Activated T-cell treated with anti-CD3 and anti-CD28 coated beads, Interleukin-2, amount 50 U/mL, for 24 hours (primary cell): ENCODE results near the gene PXDC1.
"Not testable (repeated sequence)": the region's sequence is repeated elsewhere in the genome, so short reads cannot be mapped to it uniquely, and the experiment has no call there.

Experiments
- DNase-seq: peaks from one replicate; pipeline ENCODE4 v3.0.0-alpha.2; 2020
- H3K27ac Mint-ChIP-seq: 2 replicates; pipeline ENCODE4 v1.8.0; 2020; ENCODE audit warnings: mild to moderate bottlenecking, mixed read lengths
- H3K27me3 Mint-ChIP-seq: 2 replicates; pipeline ENCODE4 v1.8.0; 2020; ENCODE audit warnings: mixed read lengths
- H3K36me3 Mint-ChIP-seq: 2 replicates; pipeline ENCODE4 v1.8.0; 2020; ENCODE audit warnings: low read depth, mixed read lengths
- H3K4me1 Mint-ChIP-seq: 2 replicates; pipeline ENCODE4 v1.8.0; 2020; ENCODE audit warnings: low read depth, mixed read lengths
- H3K4me3 Mint-ChIP-seq: 2 replicates; pipeline ENCODE4 v1.8.0; 2020; ENCODE audit warnings: mild to moderate bottlenecking, moderate library complexity, mixed read lengths
- H3K9me3 Mint-ChIP-seq: 2 replicates; pipeline ENCODE4 v1.8.0; 2020; ENCODE audit warnings: mixed read lengths

PXDC1 gene

DNA sequence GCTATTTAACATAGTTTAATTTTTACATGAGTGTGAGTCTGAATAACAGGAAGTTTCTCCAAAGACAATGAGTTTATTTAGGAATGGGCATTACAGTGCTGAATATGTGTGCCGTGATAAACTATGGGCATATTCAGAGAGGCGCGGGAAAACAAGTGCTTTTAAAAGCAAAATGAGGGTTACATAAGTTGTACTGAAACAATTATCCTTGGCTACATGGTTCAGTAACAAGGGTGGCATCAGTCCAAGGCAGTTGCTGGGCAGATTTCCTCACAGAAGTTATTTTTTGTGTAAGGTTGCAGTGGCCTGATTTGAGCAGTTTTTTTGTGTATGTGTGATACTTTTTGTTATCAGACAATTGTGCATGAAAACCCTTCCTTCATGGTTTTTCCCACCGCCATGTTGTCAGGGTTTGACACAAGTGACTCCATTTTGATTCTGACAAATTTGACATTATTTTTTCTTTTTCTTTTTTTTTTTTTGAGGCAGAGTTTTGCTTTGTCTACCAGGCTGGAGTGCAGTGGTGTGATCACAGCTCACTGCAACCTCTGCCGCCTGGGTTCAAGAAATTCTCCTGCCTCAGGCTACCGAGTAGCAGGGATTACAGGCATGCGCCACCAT, 22.3 kb upstream of the PXDC1 start:
- Mint-ChIP-seq H3K27me3 (peaks cover 35% of the 10 kb centered on the region), H3K9me3 (peaks cover 5% of the 10 kb centered on the region), H3K27ac (no peak overlapping the region), H3K36me3 (no peaks in the 10 kb centered on the region), H3K4me3 (no peak overlapping the region), H3K4me1 (peaks cover 8% of the 10 kb centered on the region)
- DNase-seq = no peak

DNA sequence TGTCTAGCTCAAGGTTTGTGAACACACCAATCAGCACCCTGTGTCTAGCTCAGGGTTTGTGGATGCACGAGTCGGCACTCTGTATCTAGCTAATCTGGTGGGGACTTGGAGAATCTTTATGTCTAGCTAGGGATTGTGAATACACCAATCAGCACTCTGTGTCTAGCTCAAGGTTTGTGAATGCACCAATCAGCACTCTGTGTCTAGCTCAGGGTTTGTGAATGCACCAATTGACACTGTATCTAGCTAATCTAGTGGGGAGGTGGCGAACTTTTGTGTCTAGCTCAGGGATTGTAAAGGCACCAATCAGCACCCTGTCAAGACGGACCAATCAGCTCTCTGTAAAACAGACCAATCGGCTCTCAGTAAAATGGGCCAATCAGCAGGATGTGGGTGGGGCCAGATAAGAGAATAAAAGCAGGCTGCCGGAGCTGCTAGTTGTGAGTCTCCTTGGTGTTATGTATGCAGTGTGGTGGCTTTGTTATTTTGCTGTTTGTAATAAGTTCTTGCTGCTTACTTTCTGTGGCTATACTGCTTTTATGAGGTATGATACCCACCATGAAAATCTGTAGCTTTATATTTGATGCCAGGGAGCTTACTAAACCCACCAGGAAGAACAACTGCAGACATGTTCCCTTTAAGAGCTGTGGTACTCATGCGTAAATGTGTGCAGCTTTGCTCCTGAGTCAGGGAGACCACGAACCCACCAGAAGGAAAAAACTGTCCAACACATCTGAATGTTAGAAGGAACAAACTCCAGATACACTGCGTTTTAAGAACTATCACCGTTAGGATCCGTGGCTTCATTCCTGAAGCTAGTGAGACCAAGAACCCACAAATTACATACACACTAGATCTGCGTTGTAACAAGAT, 20.9 kb upstream of the PXDC1 start:
- H3K4me1 Mint-ChIP-seq, H3K9me3 Mint-ChIP-seq, H3K4me3 Mint-ChIP-seq, H3K36me3 Mint-ChIP-seq, DNase-seq, H3K27ac Mint-ChIP-seq: not testable (repeated sequence)
- H3K27me3 Mint-ChIP-seq = peaks cover 42% of the 10 kb centered on the region

DNA sequence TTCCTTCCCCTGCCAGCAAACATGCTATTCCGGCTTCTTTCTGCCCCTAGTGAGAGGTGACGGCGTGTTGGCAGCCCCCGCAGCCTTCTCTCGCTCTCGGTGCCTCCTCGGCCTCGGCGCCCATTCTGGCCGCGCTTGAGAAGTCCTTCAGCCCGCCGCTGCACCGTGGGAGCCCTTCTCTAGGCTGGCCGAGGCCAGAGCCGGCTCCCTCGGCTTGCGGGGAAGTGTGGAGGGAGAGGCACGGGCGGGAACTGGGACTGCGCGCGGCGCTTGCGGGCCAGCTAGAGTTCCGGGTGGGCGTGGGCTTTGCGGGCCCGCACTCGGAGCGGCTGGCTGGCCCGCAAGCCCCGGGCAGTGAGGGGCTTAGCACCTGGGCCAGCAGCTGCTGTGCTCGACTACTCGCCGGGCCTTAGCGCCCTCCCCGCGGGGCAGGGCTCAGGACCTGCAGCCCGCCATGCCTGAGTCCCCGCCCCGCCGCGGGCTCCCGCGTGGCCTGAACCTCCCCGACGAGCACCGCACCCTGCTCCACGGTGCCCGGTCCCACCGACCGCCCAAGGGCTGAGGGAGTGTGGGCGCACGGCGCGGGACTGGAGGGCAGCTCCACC, 20.0 kb upstream of the PXDC1 start:
- H3K27ac Mint-ChIP-seq = no peak overlapping the region
- H3K36me3 Mint-ChIP-seq = no peaks in the 10 kb centered on the region
- peaks cover 8% of the 10 kb centered on the region for H3K4me1 Mint-ChIP-seq
- peaks cover 50% of the 10 kb centered on the region for H3K27me3 Mint-ChIP-seq
- DNase-seq = no peak
- H3K4me3 Mint-ChIP-seq = no peak overlapping the region
- peaks cover 5% of the 10 kb centered on the region for H3K9me3 Mint-ChIP-seq

DNA sequence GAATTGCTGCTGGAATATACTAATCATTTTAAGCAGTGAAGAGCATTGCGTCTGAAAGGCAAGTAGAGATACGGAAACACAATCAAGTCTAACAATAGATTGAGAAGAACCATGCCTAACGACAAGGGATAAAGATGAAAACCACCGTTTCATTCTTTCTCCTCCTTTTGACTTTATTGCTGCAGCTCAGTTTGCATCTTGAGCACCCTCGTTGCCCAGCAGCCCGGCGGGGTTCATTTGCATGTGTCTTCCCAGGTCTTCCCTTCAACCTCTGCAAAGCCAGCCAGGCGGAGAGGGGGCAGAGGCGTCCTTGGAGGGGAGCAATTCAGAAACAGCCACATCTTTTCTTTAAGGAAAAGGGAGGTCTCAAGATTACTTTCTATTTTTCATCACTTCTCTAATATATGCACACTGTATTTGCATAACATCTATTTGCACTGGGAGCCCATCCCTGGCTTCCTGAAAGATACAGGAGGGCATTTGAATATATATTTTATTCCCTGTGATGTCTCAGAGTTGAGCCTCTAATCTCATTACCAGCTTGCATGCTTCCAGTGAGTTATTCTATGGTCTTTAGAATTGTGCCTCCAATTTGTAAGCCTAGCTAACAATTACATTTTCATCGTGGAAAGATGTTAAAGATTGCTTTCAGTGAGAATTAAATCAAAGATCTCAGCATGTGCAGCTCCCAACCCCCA, 18.7 kb upstream of the PXDC1 start:
- no peak overlapping the region for H3K27ac Mint-ChIP-seq

DNA sequence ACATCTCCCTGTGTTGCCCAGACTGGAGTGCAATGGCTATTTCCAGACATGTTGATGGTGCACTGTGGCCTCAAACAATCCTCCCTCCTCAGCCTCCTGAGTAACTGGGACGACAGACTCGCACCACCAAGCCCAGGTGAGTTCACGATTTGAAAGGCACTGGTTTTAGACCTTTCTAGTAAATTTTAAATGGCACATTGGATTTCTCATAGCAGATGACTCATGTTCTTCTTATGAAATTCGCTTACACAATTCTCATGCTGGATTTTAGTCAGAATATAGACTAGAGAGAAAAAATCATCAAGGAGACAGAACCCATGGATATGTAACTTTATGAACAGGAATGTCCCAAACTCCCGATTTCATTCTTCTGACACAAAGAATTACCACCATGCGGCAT, 18.1 kb upstream of the PXDC1 start:
- H3K27me3 Mint-ChIP-seq = peaks cover 61% of the 10 kb centered on the region
- no peak overlapping the region for H3K27ac Mint-ChIP-seq
- no peak overlapping the region for H3K4me3 Mint-ChIP-seq
- peaks cover 5% of the 10 kb centered on the region for H3K9me3 Mint-ChIP-seq
- peaks cover 8% of the 10 kb centered on the region for H3K4me1 Mint-ChIP-seq
- no peaks in the 10 kb centered on the region for H3K36me3 Mint-ChIP-seq
- DNase-seq = no peak

More for the DNA sequence above, 18.7 kb upstream of the PXDC1 start:
- H3K4me1 Mint-ChIP-seq = peaks cover 8% of the 10 kb centered on the region
- peaks cover 5% of the 10 kb centered on the region for H3K9me3 Mint-ChIP-seq
- no peaks in the 10 kb centered on the region for H3K36me3 Mint-ChIP-seq
- H3K27me3 Mint-ChIP-seq = peaks cover 58% of the 10 kb centered on the region
- no peak for DNase-seq
- no peak overlapping the region for H3K4me3 Mint-ChIP-seq

DNA sequence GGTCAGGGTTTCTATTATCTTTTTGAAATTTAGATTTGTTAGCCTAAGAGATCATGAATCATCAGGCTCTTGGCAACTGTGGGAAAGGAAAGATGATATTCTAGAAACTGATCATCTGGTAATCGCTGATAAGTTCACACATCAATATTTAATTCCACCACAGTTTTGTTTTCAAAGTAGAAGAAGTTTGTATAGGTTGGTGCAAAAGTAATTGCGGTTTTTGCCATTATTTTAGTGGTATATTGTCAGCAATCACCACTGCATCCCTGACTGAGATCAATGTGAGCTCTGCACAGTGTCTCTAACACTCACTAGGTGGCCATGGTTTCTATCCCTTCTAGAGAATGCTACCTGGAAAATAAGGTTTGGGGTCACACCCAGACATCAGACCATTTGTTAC, 17.0 kb upstream of the PXDC1 start:
- H3K4me1 Mint-ChIP-seq = peaks cover 8% of the 10 kb centered on the region
- H3K36me3 Mint-ChIP-seq = no peaks in the 10 kb centered on the region
- H3K27me3 Mint-ChIP-seq = peaks cover 61% of the 10 kb centered on the region
- no peak overlapping the region for H3K4me3 Mint-ChIP-seq
- no peak overlapping the region for H3K27ac Mint-ChIP-seq
- no peak for DNase-seq
- H3K9me3 Mint-ChIP-seq = peaks cover 5% of the 10 kb centered on the region

DNA sequence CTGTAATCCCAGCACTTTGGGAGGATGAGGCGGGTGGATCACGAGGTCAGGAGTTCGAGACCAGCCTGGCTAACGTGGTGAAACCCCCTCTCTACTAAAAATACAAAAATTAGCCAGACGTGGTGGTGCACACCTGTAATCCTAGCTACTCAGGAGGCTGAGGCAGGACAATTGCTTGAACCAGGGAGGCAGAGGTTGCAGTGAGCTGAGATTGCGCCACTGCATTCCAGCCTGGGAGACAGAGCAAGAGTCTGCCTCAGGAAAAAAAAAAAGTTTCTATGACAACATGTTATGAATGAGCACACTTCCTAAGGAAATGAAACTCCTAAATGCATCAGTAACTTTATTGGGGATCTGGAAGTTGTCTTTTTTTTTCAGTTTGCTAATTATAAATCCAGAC, 16.0 kb upstream of the PXDC1 start:
- H3K36me3 Mint-ChIP-seq, H3K4me1 Mint-ChIP-seq, H3K4me3 Mint-ChIP-seq, H3K27ac Mint-ChIP-seq, DNase-seq, H3K9me3 Mint-ChIP-seq: not testable (repeated sequence)
- peaks cover 57% of the 10 kb centered on the region for H3K27me3 Mint-ChIP-seq

DNA sequence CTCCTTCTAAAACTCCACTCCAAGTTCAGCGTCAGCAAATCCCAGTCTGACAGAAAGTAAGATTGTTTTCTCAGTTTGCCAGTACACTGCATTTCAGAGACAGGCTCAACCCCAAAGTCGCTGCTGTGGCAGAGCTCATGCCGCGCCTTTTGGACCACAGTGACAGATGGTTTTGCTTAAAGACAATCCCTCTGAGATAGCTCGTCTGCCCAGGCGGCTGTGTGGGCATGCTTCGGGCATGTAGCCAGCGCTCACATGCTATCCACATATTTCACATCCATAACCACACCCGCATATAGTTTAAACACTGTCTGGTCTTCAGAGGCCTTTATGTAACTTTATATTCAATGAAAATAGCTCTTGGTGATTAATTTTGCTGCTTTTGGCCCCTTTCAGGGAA, 14.7 kb upstream of the PXDC1 start:
- no peak overlapping the region for H3K4me3 Mint-ChIP-seq
- H3K27ac Mint-ChIP-seq = no peak overlapping the region
- no peaks in the 10 kb centered on the region for H3K9me3 Mint-ChIP-seq
- DNase-seq = no peak
- H3K36me3 Mint-ChIP-seq = no peaks in the 10 kb centered on the region
- H3K4me1 Mint-ChIP-seq = peaks cover 8% of the 10 kb centered on the region
- H3K27me3 Mint-ChIP-seq = peaks cover 50% of the 10 kb centered on the region

DNA sequence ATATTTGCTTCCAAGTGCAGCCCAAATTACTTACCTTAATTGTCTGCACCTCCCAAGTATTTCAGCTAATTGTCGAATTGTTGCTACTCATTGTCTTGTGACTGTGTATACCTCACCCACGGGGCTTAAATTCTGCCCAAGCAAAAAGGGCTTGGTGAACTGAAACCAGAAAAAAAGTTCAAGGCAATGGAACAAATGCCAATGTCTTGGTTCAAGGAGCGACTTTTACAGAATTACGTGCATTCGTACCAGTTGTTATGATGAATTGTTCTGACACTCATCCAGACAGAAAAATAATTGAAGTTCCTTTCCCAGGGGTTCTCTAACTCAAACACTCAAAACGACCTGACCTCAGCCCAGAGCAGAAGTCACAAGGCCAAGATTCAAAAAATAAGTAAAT, 13.9 kb upstream of the PXDC1 start:
- Mint-ChIP-seq H3K36me3 (no peaks in the 10 kb centered on the region), H3K27ac (no peak overlapping the region), H3K27me3 (peaks cover 42% of the 10 kb centered on the region), H3K4me3 (no peak overlapping the region), H3K9me3 (no peaks in the 10 kb centered on the region), H3K4me1 (peaks cover 8% of the 10 kb centered on the region)
- no peak for DNase-seq

DNA sequence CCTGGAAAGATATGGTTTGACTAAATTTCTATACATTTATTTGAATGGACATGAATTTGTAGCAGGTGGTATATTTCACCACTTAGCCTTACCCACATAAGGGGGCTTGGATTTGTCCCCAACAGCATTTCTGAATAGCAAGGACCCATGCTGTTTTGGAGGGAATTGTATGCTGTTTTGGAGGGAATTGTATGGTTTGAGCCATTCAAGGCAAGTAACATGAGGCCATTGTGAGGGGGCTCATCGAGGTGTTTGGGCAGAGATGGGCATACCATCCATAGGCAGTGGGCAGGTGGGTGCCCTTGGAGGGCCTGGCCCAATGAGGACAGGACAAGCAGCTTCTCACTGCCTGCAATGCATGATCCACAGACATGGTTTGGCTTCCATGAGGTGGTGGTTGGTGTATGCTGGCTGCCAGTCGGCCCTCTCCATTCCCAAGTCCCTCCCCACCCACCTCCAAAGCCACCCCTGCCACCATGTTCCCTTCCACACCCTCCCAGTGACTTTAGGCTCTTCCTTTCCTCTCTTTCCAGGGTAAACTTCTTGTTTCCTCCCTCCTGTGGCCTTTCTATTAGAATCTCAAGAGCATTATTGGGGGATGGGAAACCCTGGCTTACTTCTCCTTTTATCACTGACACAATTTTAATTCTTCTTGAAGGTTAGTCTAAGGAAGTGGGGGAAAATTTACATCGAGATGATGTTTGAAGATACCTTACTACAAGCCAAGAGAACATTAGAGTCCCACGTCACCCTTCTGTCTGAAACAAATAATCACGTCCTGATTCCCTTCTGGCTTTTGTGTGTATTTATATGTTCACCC, 13.2 kb upstream of the PXDC1 start:
- Mint-ChIP-seq H3K9me3 (no peaks in the 10 kb centered on the region), H3K4me3 (no peak overlapping the region), H3K27me3 (peaks cover 35% of the 10 kb centered on the region), H3K4me1 (peaks cover 3% of the 10 kb centered on the region), H3K36me3 (no peaks in the 10 kb centered on the region), H3K27ac (no peak overlapping the region)
- no peak for DNase-seq

DNA sequence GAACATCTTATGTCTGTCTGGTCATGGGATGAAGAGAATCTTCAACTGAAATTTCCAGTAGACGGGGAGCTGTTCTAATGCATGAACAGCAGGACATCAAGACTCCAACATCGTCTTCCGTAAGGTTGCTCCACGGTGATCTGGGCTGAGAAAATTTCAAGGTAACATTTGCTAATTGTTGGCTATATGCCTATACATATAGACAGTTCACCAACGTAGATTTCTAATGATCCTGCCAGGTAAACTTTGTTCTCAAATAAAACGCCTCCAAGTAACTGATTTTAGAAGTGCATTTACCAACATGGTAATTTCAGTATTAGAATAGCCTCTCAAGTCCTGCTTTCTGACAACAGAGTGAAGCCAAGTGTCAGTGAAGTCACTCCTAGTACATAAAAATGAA, 11.3 kb upstream of the PXDC1 start:
- no peaks in the 10 kb centered on the region for H3K36me3 Mint-ChIP-seq
- no peaks in the 10 kb centered on the region for H3K4me1 Mint-ChIP-seq
- no peak for DNase-seq

DNA sequence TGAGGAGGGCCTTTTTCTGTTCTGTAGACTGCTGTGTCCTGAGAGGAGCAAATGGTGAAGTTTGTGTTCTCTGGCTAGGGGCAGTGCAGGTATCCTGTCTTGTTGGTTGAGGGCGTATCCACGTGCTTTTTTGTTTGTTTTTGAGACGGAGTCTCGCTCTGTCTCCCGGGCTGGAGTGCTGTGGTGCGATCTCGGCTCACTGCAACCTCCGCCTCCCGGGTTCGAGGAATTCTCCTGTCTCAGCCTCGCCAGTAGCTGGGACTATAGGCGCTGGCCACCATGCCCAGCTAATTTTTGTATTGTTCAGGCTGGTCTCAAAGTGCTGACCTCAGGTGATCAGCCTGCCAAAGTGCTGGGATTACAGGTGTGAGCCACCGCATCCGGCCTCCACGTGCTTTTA, 10.8 kb upstream of the PXDC1 start:
- Mint-ChIP-seq H3K4me3 (no peak overlapping the region), H3K27me3 (peaks cover 20% of the 10 kb centered on the region), H3K9me3 (no peaks in the 10 kb centered on the region), H3K27ac (no peak overlapping the region), H3K36me3 (no peaks in the 10 kb centered on the region), H3K4me1 (no peaks in the 10 kb centered on the region)
- no peak for DNase-seq

More for the DNA sequence above, 11.3 kb upstream of the PXDC1 start:
- peaks cover 20% of the 10 kb centered on the region for H3K27me3 Mint-ChIP-seq
- no peak overlapping the region for H3K27ac Mint-ChIP-seq
- no peaks in the 10 kb centered on the region for H3K9me3 Mint-ChIP-seq
- H3K4me3 Mint-ChIP-seq = no peak overlapping the region

DNA sequence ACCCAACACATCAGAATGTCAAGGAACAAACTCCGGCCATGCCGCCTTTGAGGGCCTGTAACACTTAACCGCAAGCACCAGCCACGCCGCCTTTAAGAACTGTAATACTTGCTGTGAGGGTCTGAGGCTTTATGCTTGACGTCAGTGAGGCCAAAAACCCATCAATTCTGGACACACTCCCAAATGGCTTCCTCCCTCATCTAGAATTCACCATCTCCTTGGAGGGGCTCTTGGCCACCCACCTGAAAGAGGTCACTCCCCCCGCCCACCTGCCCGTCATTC, 10.4 kb upstream of the PXDC1 start:
- peaks cover 16% of the 10 kb centered on the region for H3K27me3 Mint-ChIP-seq
- no peaks in the 10 kb centered on the region for H3K36me3 Mint-ChIP-seq
- no peak for DNase-seq
- no peaks in the 10 kb centered on the region for H3K4me1 Mint-ChIP-seq
- no peak overlapping the region for H3K4me3 Mint-ChIP-seq
- H3K9me3 Mint-ChIP-seq = no peaks in the 10 kb centered on the region
- H3K27ac Mint-ChIP-seq = no peak overlapping the region

DNA sequence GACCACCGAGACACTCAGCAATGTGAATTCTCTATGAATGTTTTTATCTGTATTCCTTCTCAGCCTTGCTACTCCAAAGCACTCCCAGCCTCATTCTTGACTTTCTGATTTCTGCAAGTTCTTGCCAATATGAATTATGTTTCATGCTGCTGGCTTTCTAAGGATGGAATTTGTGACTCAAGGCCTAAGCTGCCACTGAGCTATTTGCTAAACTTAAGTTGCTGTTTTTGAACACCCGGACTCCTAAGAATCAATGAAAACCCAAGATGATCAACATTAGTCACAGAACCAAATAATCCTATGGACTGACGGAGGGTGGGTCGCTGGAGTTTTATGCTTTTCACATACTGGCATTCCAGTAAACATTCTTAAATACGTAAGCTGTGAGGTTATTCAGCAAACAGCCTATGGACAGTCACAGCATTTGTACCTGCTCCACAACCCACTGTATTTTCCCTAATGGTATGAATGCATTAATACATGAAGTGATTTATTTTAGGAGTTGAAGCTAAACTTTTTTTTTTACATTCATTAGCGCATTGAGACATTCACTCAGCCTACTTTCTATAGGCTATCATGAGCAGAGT, 8.2 kb upstream of the PXDC1 start:
- no peak for DNase-seq
- H3K27me3 Mint-ChIP-seq = peaks cover 4% of the 10 kb centered on the region
- H3K36me3 Mint-ChIP-seq = no peaks in the 10 kb centered on the region
- no peaks in the 10 kb centered on the region for H3K4me1 Mint-ChIP-seq
- H3K9me3 Mint-ChIP-seq = no peaks in the 10 kb centered on the region
- H3K27ac Mint-ChIP-seq = no peak overlapping the region
- no peak overlapping the region for H3K4me3 Mint-ChIP-seq
